ENCODE results near the gene KLF15. TPM values are rescaled to one million over a fixed set of nuclear protein-coding genes. Genes with fewer than 3 reads are reported as not detected.
A peak's percentile ranks its signal among the peaks of the same experiment; 100 is the strongest.

Gene KLF15
- total RNA-seq, 2 donors from 2014 or later, result 0.26 TPM; not detected in 1

GRCh38 chr3:126320517-126321293, 36.5 kb downstream of the KLF15 start:
- Mint-ChIP-seq H3K36me3 (no peaks in the 10 kb centered on the region), H3K27me3 (peaks cover 5 to 12% of the 10 kb centered on the region in 2 donors), H3K4me3 (no peak overlapping the region), H3K4me1 (ENCODE audit: low read depth in 2 of 2) (no peaks in the 10 kb centered on the region), H3K27ac (no peak overlapping the region), H3K9me3 (no peaks in the 10 kb centered on the region)
- ATAC-seq (peak in 1 of 2 donors; percentile 50), DNase-seq (ENCODE audit: low spot score) (no peak)

DNA sequence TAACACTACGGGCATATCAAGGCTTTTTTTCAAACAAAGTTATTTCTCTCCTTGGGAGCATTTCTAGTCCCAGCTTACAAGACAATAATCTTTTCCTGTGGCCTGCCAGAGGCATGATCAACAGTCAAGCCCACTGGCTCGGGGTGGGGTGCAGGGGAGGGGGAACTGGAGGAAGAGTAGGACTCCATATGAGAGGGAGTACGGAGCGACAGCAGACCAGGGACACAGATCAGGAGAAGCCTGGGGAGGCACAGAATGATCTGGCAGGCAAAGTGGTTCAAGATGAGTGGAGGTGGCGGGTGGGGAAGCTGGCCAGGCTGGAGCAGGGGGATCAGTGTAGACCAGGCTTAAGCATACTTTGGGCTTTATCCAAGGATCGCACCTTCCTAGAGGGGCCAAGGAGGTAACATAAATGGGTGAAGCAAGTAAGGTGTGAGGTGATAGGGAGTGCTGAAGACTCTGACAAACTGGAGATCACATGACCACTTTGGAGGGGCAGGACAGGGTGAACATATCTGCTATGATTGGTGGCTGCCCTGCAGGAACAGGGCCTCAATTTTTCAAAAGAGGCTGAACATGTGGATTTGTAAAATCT, 37.4 kb downstream of the KLF15 start:
- Mint-ChIP-seq H3K4me3 (no peak overlapping the region), H3K36me3 (no peaks in the 10 kb centered on the region), H3K9me3 (no peaks in the 10 kb centered on the region), H3K27ac (no peak overlapping the region), H3K4me1 (ENCODE audit: low read depth in 2 of 2) (no peaks in the 10 kb centered on the region), H3K27me3 (peaks cover 5 to 12% of the 10 kb centered on the region in 2 donors)
- no peak for DNase-seq (ENCODE audit: low spot score)
- ATAC-seq, result no peak

DNA sequence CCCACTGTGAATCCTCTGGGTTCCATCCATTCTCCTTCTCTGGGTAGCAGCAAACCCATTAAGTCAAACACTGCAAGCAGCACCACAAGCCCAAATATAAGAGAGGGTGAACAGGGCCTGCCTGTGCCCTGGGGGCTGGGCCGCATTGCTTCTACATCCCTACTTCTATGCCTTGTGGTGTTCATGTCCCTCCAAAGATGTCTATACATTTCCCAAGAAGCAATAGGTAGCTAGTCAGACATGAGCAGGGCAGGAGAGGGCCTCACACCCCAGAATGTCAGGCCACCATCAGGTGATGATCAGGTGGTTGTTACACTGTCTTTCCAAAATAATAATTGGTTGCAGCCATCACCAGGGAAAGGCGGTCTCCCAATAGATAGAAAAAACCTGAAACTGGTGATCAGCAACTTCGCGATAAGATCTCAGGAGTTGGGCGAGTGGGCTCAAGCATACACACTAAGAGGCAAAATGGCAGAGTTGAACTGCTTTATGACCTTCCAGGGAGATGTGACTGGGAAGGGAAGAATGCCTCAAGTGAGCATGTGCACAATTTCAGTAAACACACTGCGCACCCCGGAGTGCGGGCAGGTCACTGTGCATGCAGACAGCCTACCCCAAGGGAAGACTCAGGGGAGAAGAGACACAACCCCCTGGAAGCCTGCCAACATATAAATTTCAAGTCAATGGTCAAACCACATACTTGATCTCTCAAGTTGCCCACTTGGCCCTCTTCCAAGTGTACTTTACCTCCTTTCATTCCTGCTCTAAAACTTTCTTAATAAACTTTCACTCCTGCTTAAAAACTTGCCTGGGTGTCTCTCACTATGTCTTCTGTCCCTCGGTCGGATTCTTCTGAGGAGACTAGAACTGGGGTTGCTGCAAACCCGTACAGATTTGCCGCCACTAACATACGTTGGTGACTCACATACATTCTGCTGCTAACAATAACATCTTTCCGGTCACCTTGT, 39.9 kb downstream of the KLF15 start:
- no peak overlapping the region for H3K4me3 Mint-ChIP-seq
- H3K4me1 Mint-ChIP-seq (ENCODE audit: low read depth in 2 of 2), result no peaks in the 10 kb centered on the region
- H3K9me3 Mint-ChIP-seq, result no peaks in the 10 kb centered on the region
- no peak overlapping the region for H3K27ac Mint-ChIP-seq
- no peak for ATAC-seq
- no peak for DNase-seq (ENCODE audit: low spot score)
- peaks cover 1 to 8% of the 10 kb centered on the region in 2 donors for H3K27me3 Mint-ChIP-seq
- H3K36me3 Mint-ChIP-seq, result no peaks in the 10 kb centered on the region

GRCh38 chr3:126316501-126316939, 40.7 kb downstream of the KLF15 start:
- ATAC-seq (peak in 1 of 2 donors; percentile 7), DNase-seq (ENCODE audit: low spot score) (no peak)
- no peaks in the 10 kb centered on the region for H3K9me3 Mint-ChIP-seq
- H3K27me3 Mint-ChIP-seq, result peaks cover 0 to 5% of the 10 kb centered on the region in 2 donors
- no peak overlapping the region for H3K4me3 Mint-ChIP-seq
- H3K4me1 Mint-ChIP-seq (ENCODE audit: low read depth in 2 of 2), result no peaks in the 10 kb centered on the region
- no peaks in the 10 kb centered on the region for H3K36me3 Mint-ChIP-seq
- no peak overlapping the region for H3K27ac Mint-ChIP-seq

GRCh38 chr3:126316031-126316461, 41.2 kb downstream of the KLF15 start:
- Mint-ChIP-seq H3K4me3 (no peak overlapping the region), H3K27me3 (peaks cover 0 to 5% of the 10 kb centered on the region in 2 donors), H3K4me1 (ENCODE audit: low read depth in 2 of 2) (no peaks in the 10 kb centered on the region), H3K27ac (no peak overlapping the region), H3K36me3 (no peaks in the 10 kb centered on the region), H3K9me3 (no peaks in the 10 kb centered on the region)
- DNase-seq (ENCODE audit: low spot score), result no peak
- ATAC-seq, result peak; percentile 22 to 29

- Mint-ChIP-seq H3K9me3 (no peaks in the 10 kb centered on the region), H3K4me3 (no peak overlapping the region), H3K4me1 (ENCODE audit: low read depth in 2 of 2) (no peaks in the 10 kb centered on the region), H3K27ac (no peak overlapping the region), H3K36me3 (no peaks in the 10 kb centered on the region), H3K27me3 (peaks cover 0 to 5% of the 10 kb centered on the region in 2 donors)
- ATAC-seq, result no peak
- no peak for DNase-seq (ENCODE audit: low spot score)
Measured at GRCh38 chr3:126314790-126315658, 42.2 kb downstream of the KLF15 start.

DNA sequence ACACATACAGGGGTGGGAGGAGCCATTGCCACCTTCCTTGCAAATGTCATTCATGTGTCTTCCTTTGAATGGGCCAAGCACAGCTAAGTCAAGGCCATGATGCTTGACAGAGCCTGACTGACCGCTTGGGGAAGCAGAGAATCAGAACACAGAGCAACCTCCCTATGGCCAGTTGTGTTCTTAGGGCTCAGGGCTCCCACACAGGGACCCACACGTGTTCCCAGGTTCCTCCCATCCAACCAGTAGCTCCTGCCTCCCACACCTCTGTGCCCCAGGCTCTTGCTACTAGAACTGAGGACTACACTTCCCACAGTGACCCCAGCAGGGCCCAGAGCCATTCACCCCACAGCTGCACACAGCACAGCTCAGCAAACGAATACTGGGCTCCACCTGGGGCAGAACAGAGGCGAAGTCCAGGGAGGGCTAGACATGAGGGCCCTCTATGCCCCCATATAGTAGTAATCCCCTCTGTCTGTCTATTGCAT, 42.9 kb downstream of the KLF15 start:
- no peak for ATAC-seq
- Mint-ChIP-seq H3K36me3 (no peaks in the 10 kb centered on the region), H3K4me1 (ENCODE audit: low read depth in 2 of 2) (no peaks in the 10 kb centered on the region), H3K27me3 (peaks cover 0 to 3% of the 10 kb centered on the region in 2 donors), H3K27ac (no peak overlapping the region), H3K4me3 (no peak overlapping the region), H3K9me3 (no peaks in the 10 kb centered on the region)
- no peak for DNase-seq (ENCODE audit: low spot score)

- H3K4me3 Mint-ChIP-seq, result no peak overlapping the region
- ATAC-seq (no peak), DNase-seq (ENCODE audit: low spot score) (no peak)
- H3K27ac Mint-ChIP-seq, result no peak overlapping the region
- no peaks in the 10 kb centered on the region for H3K9me3 Mint-ChIP-seq
- no peaks in the 10 kb centered on the region for H3K36me3 Mint-ChIP-seq
- no peaks in the 10 kb centered on the region for H3K27me3 Mint-ChIP-seq
- no peaks in the 10 kb centered on the region for H3K4me1 Mint-ChIP-seq (ENCODE audit: low read depth in 2 of 2)
Measured at GRCh38 chr3:126313580-126314304, 43.5 kb downstream of the KLF15 start.

GRCh38 chr3:126313166-126313565, 44.0 kb downstream of the KLF15 start:
- H3K36me3 Mint-ChIP-seq, result no peaks in the 10 kb centered on the region
- H3K4me3 Mint-ChIP-seq, result no peak overlapping the region
- no peak for DNase-seq (ENCODE audit: low spot score)
- H3K27me3 Mint-ChIP-seq, result no peaks in the 10 kb centered on the region
- ATAC-seq, result no peak
- H3K27ac Mint-ChIP-seq, result no peak overlapping the region
- H3K4me1 Mint-ChIP-seq (ENCODE audit: low read depth in 2 of 2), result no peaks in the 10 kb centered on the region
- no peaks in the 10 kb centered on the region for H3K9me3 Mint-ChIP-seq

- H3K27me3 Mint-ChIP-seq, result no peaks in the 10 kb centered on the region
- H3K27ac Mint-ChIP-seq, result no peak overlapping the region
- no peaks in the 10 kb centered on the region for H3K36me3 Mint-ChIP-seq
- ATAC-seq (no peak), DNase-seq (ENCODE audit: low spot score) (no peak)
- no peaks in the 10 kb centered on the region for H3K9me3 Mint-ChIP-seq
- H3K4me3 Mint-ChIP-seq, result no peak overlapping the region
- H3K4me1 Mint-ChIP-seq (ENCODE audit: low read depth in 2 of 2), result no peaks in the 10 kb centered on the region
Measured at GRCh38 chr3:126312341-126312740, 44.9 kb downstream of the KLF15 start.

- H3K9me3 Mint-ChIP-seq, result no peaks in the 10 kb centered on the region
- no peak for ATAC-seq
- no peak overlapping the region for H3K4me3 Mint-ChIP-seq
- no peaks in the 10 kb centered on the region for H3K27me3 Mint-ChIP-seq
- DNase-seq (ENCODE audit: low spot score), result no peak
- no peaks in the 10 kb centered on the region for H3K4me1 Mint-ChIP-seq (ENCODE audit: low read depth in 2 of 2)
- no peak overlapping the region for H3K27ac Mint-ChIP-seq
- no peaks in the 10 kb centered on the region for H3K36me3 Mint-ChIP-seq
Measured at GRCh38 chr3:126311338-126311978, 45.8 kb downstream of the KLF15 start.

GRCh38 chr3:126310816-126311215, 46.4 kb downstream of the KLF15 start:
- H3K9me3 Mint-ChIP-seq, result no peaks in the 10 kb centered on the region
- no peaks in the 10 kb centered on the region for H3K36me3 Mint-ChIP-seq
- no peaks in the 10 kb centered on the region for H3K4me1 Mint-ChIP-seq (ENCODE audit: low read depth in 2 of 2)
- no peak overlapping the region for H3K4me3 Mint-ChIP-seq
- no peak overlapping the region for H3K27ac Mint-ChIP-seq
- H3K27me3 Mint-ChIP-seq, result no peaks in the 10 kb centered on the region
- no peak for ATAC-seq
- no peak for DNase-seq (ENCODE audit: low spot score)

Data from natural killer cell treated with Interleukin-12 subunit alpha and Interleukin-12 subunit beta and Interleukin-15 and Interleukin-18, amount 100 ng/mL, for 72 hours (primary cell).